ENCODE measurements around the gene PCNA.
"Not testable (repeated sequence)": the region's sequence is repeated elsewhere in the genome, so short reads cannot be mapped to it uniquely, and the experiment has no call there.

Gene PCNA

GRCh38 chr20:5141615-5142014 lies 21.9 kb upstream of the PCNA start:
- DNase-seq (ENCODE audit: low read depth): no peak

- no peak for DNase-seq (ENCODE audit: low read depth)
These were observed 20.4 kb upstream of the PCNA start for GRCh38 chr20:5140195-5140594.

- no peak for DNase-seq (ENCODE audit: low read depth)
These were observed 16.3 kb upstream of the PCNA start for GRCh38 chr20:5136096-5136495.

GRCh38 chr20:5135363-5136012 lies 15.7 kb upstream of the PCNA start:
- no peak for DNase-seq (ENCODE audit: low read depth)

GRCh38 chr20:5133998-5134397 lies 14.2 kb upstream of the PCNA start:
- DNase-seq (ENCODE audit: low read depth): no peak

GRCh38 chr20:5131502-5131901 lies 11.7 kb upstream of the PCNA start:
- DNase-seq (ENCODE audit: low read depth): no peak

GRCh38 chr20:5128886-5129285 lies 9.1 kb upstream of the PCNA start:
- DNase-seq (ENCODE audit: low read depth): no peak

GRCh38 chr20:5127859-5128424 lies 8.2 kb upstream of the PCNA start:
- no peak for DNase-seq (ENCODE audit: low read depth)

GRCh38 chr20:5127204-5127858 lies 7.6 kb upstream of the PCNA start:
- peak; percentile 35 for DNase-seq (ENCODE audit: low read depth)

- peak; percentile 100 for DNase-seq (ENCODE audit: low read depth)
These were observed 6.9 kb upstream of the PCNA start, which contains the start of gene CDS2 for GRCh38 chr20:5126512-5127203. CDS2 (plus strand) TSS chr20:5127008; CDS start chr20:5127093, 85 bp downstream.

GRCh38 chr20:5122873-5123260 lies 3.1 kb upstream of the PCNA start:
- no peak for DNase-seq (ENCODE audit: low read depth)

- no peak for DNase-seq (ENCODE audit: low read depth)
These were observed 373 bp upstream of the PCNA start for GRCh38 chr20:5120185-5120476.

GRCh38 chr20:5119143-5119434 lies 669 bp downstream of the PCNA start:
- DNase-seq (ENCODE audit: low read depth): no peak

- DNase-seq (ENCODE audit: low read depth): no peak
These were observed 1.3 kb downstream of the PCNA start for GRCh38 chr20:5118220-5119142.

- DNase-seq (ENCODE audit: low read depth): no peak
These were observed 2.9 kb downstream of the PCNA start for GRCh38 chr20:5116875-5117274.

GRCh38 chr20:5114403-5114802 lies 5.4 kb downstream of the PCNA start:
- DNase-seq (ENCODE audit: low read depth): no peak

- DNase-seq (ENCODE audit: low read depth): no peak
These were observed 6.2 kb downstream of the PCNA start for GRCh38 chr20:5113615-5113986.

- DNase-seq (ENCODE audit: low read depth): no peak
These were observed 10.5 kb downstream of the PCNA start for GRCh38 chr20:5109276-5109675.

GRCh38 chr20:5104479-5104878 lies 15.3 kb downstream of the PCNA start:
- DNase-seq (ENCODE audit: low read depth): no peak

GRCh38 chr20:5100684-5101347 lies 18.9 kb downstream of the PCNA start:
- peak; percentile 62 for DNase-seq (ENCODE audit: low read depth)

- DNase-seq (ENCODE audit: low read depth): not testable (repeated sequence)
These were observed 19.8 kb downstream of the PCNA start for GRCh38 chr20:5099909-5100308.

GRCh38 chr20:5099009-5099408 lies 20.7 kb downstream of the PCNA start:
- DNase-seq (ENCODE audit: low read depth): not testable (repeated sequence)

Data from stimulated activated CD8-positive, alpha-beta memory T cell treated with anti-CD3 and anti-CD28 coated beads, Interleukin-15, amount 100 ng/mL, for 1 hour (primary cell).